IPS-18a (cell line): ENCODE measurements around the gene AQP12B.
"Not testable (repeated sequence)": the region's sequence is repeated elsewhere in the genome, so short reads cannot be mapped to it uniquely, and the experiment has no call there.

Experiments used
- H3K27ac ChIP-seq: one replicate; pipeline ENCODE4 v1.5.1; 2013; ENCODE audit warnings: low read length
- H3K27me3 ChIP-seq: one replicate; pipeline ENCODE4 v1.6.1; 2013; ENCODE audit warnings: mild to moderate bottlenecking, low read length; ENCODE audit not compliant: control insufficient read depth, insufficient read depth
- H3K36me3 ChIP-seq: one replicate; pipeline ENCODE4 v1.6.1; 2013; ENCODE audit warnings: low read depth, low read length; ENCODE audit not compliant: control insufficient read depth
- H3K4me1 ChIP-seq: one replicate; pipeline ENCODE4 v1.6.1; 2013; ENCODE audit warnings: low read depth, low read length; ENCODE audit not compliant: control insufficient read depth
- H3K4me3 ChIP-seq: one replicate; pipeline ENCODE4 v1.5.1; 2013; ENCODE audit warnings: low read length
- H3K9ac ChIP-seq: one replicate; pipeline ENCODE4 v1.6.1; 2013; ENCODE audit warnings: mild to moderate bottlenecking, low read length, moderate library complexity
- H3K9me3 ChIP-seq: one replicate; pipeline ENCODE4 v1.6.1; 2013; ENCODE audit warnings: low read depth, low read length; ENCODE audit not compliant: control insufficient read depth

AQP12B gene

GRCh38 chr2:240682431-240683224, at the start of gene AQP12B:
AQP12B (minus strand) TSS chr2:240682885; CDS start chr2:240682837, 48 bp downstream.
- not testable (repeated sequence) for H3K4me1 ChIP-seq, H3K36me3 ChIP-seq, H3K9me3 ChIP-seq, H3K4me3 ChIP-seq, H3K27me3 ChIP-seq, H3K27ac ChIP-seq, H3K9ac ChIP-seq

GRCh38 chr2:240732184-240732583, 49.5 kb upstream of the AQP12B start:
- no peaks in the 10 kb centered on the region for H3K4me1 ChIP-seq
- no peak overlapping the region for H3K27ac ChIP-seq
- no peak overlapping the region for H3K4me3 ChIP-seq
- H3K27me3 ChIP-seq, result no peaks in the 10 kb centered on the region
- no peak overlapping the region for H3K9ac ChIP-seq
- peaks cover 33% of the 10 kb centered on the region for H3K36me3 ChIP-seq
- H3K9me3 ChIP-seq, result no peaks in the 10 kb centered on the region

GRCh38 chr2:240731178-240731545, 48.5 kb upstream of the AQP12B start:
- no peaks in the 10 kb centered on the region for H3K9me3 ChIP-seq
- H3K27me3 ChIP-seq, result no peaks in the 10 kb centered on the region
- H3K27ac ChIP-seq, result no peak overlapping the region
- H3K4me3 ChIP-seq, result no peak overlapping the region
- peaks cover 32% of the 10 kb centered on the region for H3K36me3 ChIP-seq
- no peak overlapping the region for H3K9ac ChIP-seq
- H3K4me1 ChIP-seq, result no peaks in the 10 kb centered on the region

- Histone ChIP-seq H3K4me3 (no peak overlapping the region), H3K27me3 (no peaks in the 10 kb centered on the region), H3K4me1 (no peaks in the 10 kb centered on the region), H3K9me3 (no peaks in the 10 kb centered on the region), H3K9ac (no peak overlapping the region), H3K36me3 (peaks cover 37% of the 10 kb centered on the region), H3K27ac (no peak overlapping the region)
These were observed 48.0 kb upstream of the AQP12B start for GRCh38 chr2:240730501-240731177.

- Histone ChIP-seq H3K4me3 (no peak overlapping the region), H3K27ac (no peak overlapping the region), H3K9ac (no peak overlapping the region), H3K9me3 (no peaks in the 10 kb centered on the region), H3K4me1 (no peaks in the 10 kb centered on the region), H3K27me3 (no peaks in the 10 kb centered on the region), H3K36me3 (peaks cover 31% of the 10 kb centered on the region)
These were observed 46.1 kb upstream of the AQP12B start for GRCh38 chr2:240728827-240729226.

- no peak overlapping the region for H3K9ac ChIP-seq
- H3K36me3 ChIP-seq, result peaks cover 28% of the 10 kb centered on the region
- H3K27me3 ChIP-seq, result no peaks in the 10 kb centered on the region
- H3K27ac ChIP-seq, result no peak overlapping the region
- no peaks in the 10 kb centered on the region for H3K4me1 ChIP-seq
- H3K9me3 ChIP-seq, result no peaks in the 10 kb centered on the region
- no peak overlapping the region for H3K4me3 ChIP-seq
These were observed 45.7 kb upstream of the AQP12B start for GRCh38 chr2:240728361-240728760.

GRCh38 chr2:240727913-240728312, 45.2 kb upstream of the AQP12B start:
- H3K9ac ChIP-seq, result no peak overlapping the region
- no peaks in the 10 kb centered on the region for H3K9me3 ChIP-seq
- no peak overlapping the region for H3K27ac ChIP-seq
- H3K4me3 ChIP-seq, result no peak overlapping the region
- H3K4me1 ChIP-seq, result no peaks in the 10 kb centered on the region
- H3K36me3 ChIP-seq, result peaks cover 28% of the 10 kb centered on the region
- no peaks in the 10 kb centered on the region for H3K27me3 ChIP-seq

- H3K36me3 ChIP-seq, result peaks cover 33% of the 10 kb centered on the region
- H3K9ac ChIP-seq, result no peak overlapping the region
- H3K27ac ChIP-seq, result no peak overlapping the region
These were observed 44.8 kb upstream of the AQP12B start for GRCh38 chr2:240727439-240727838.

GRCh38 chr2:240726876-240727275, 44.2 kb upstream of the AQP12B start:
- Histone ChIP-seq H3K9ac (no peak overlapping the region), H3K27ac (no peak overlapping the region), H3K36me3 (peaks cover 38% of the 10 kb centered on the region), H3K4me3 (no peak overlapping the region), H3K27me3 (no peaks in the 10 kb centered on the region), H3K4me1 (no peaks in the 10 kb centered on the region), H3K9me3 (no peaks in the 10 kb centered on the region)

More at GRCh38 chr2:240727439-240727838, 44.8 kb upstream of the AQP12B start:
- H3K4me3 ChIP-seq, result no peak overlapping the region
- no peaks in the 10 kb centered on the region for H3K9me3 ChIP-seq
- no peaks in the 10 kb centered on the region for H3K4me1 ChIP-seq
- no peaks in the 10 kb centered on the region for H3K27me3 ChIP-seq

GRCh38 chr2:240725671-240726070, 43.0 kb upstream of the AQP12B start:
- H3K27ac ChIP-seq, result no peak overlapping the region
- H3K27me3 ChIP-seq, result no peaks in the 10 kb centered on the region
- H3K9me3 ChIP-seq, result no peaks in the 10 kb centered on the region
- H3K9ac ChIP-seq, result no peak overlapping the region
- H3K4me3 ChIP-seq, result no peak overlapping the region
- peaks cover 45% of the 10 kb centered on the region for H3K36me3 ChIP-seq
- H3K4me1 ChIP-seq, result no peaks in the 10 kb centered on the region

- Histone ChIP-seq H3K4me1 (no peaks in the 10 kb centered on the region), H3K27me3 (no peaks in the 10 kb centered on the region), H3K27ac (no peak overlapping the region), H3K36me3 (peaks cover 47% of the 10 kb centered on the region), H3K9me3 (no peaks in the 10 kb centered on the region), H3K9ac (no peak overlapping the region), H3K4me3 (no peak overlapping the region)
These were observed 42.6 kb upstream of the AQP12B start for GRCh38 chr2:240725266-240725665.

- no peak overlapping the region for H3K9ac ChIP-seq
- H3K4me1 ChIP-seq, result no peaks in the 10 kb centered on the region
- peaks cover 55% of the 10 kb centered on the region for H3K36me3 ChIP-seq
- no peak overlapping the region for H3K27ac ChIP-seq
- H3K4me3 ChIP-seq, result no peak overlapping the region
- no peaks in the 10 kb centered on the region for H3K27me3 ChIP-seq
- no peaks in the 10 kb centered on the region for H3K9me3 ChIP-seq
These were observed 41.7 kb upstream of the AQP12B start for GRCh38 chr2:240724431-240724830.
